Tibial artery (tissue), 4 donors: ENCODE data around the gene RTF2.

Experiments
- DNase-seq, 2 donors: peaks; one replicate each; pipeline ENCODE4 v3.0.0-alpha.2; 2019
- H3K27ac ChIP-seq, 2 donors: fragments of 200-600 bp; sonication (generic) in 1 of 2; 1 replicate in 1 of 2; 2 replicates in 1 of 2; pipeline ENCODE4 v1.5.1; 2018 to 2019; ENCODE audit warnings: mild to moderate bottlenecking in 1 of 2
- H3K27me3 ChIP-seq, 2 donors: fragments of 200-600 bp; sonication (generic) in 1 of 2; one replicate each; pipeline versions ENCODE4 v1.5.1 to v1.6.0; 2016 to 2019
- H3K36me3 ChIP-seq, 3 donors: fragments of 200-600 bp; sonication (generic) in 2 of 3; one replicate each; pipeline ENCODE4 v1.5.1; 2016 to 2019; ENCODE audit warnings: mild to moderate bottlenecking in 2 of 3
- H3K4me1 ChIP-seq, 4 donors: fragments of 200-600 bp; sonication (generic) in 2 of 4; 1 replicate in 3 of 4; 2 replicates in 1 of 4; pipeline ENCODE4 v1.5.1; 2016 to 2019
- H3K4me3 ChIP-seq, 2 donors: fragments of 200-600 bp; sonication (generic) in 1 of 2; 1 replicate in 1 of 2; 2 replicates in 1 of 2; pipeline ENCODE4 v1.5.1; 2018 to 2019; ENCODE audit warnings: mild to moderate bottlenecking in 2 of 2
- H3K9me3 ChIP-seq, 3 donors: fragments of 200-600 bp; sonication (generic) in 1 of 3; one replicate each; pipeline ENCODE4 v1.5.1; 2016 to 2019
- CTCF ChIP-seq, 2 experiments: fragments of 200-600 bp in 1 of 2; fragments of 450-650 bp in 1 of 2; IDR thresholded peaks; one replicate each; pipeline ENCODE4 v1.5.1; 2017 to 2019; ENCODE audit warnings: antibody characterized with exemption in 2 of 2, mild to moderate bottlenecking in 1 of 2, moderate library complexity in 1 of 2
- intact Hi-C: fragments of 100-400 bp; cut with DNase I; formaldehyde crosslinking; loops from one replicate; pipeline ENCODE4 v1.15.0; 2023; ENCODE audit warnings: low total_unique reads

Gene RTF2

GRCh38 chr20:56488566-56488965, 20.1 kb downstream of the RTF2 start:
- no peak overlapping the region for H3K27ac ChIP-seq
- H3K9me3 ChIP-seq, result no peaks in the 10 kb centered on the region
- H3K27me3 ChIP-seq, result no peaks in the 10 kb centered on the region
- DNase-seq, result no peak
- H3K4me1 ChIP-seq, result peaks cover 0 to 3% (median 0%) of the 10 kb centered on the region in 4 donors
- TF ChIP-seq CTCF (IDR thresholded peaks at IDR 0.05), result no peak
- H3K4me3 ChIP-seq, result no peak overlapping the region
- intact Hi-C loops, result no loop called here
- H3K36me3 ChIP-seq, result peaks cover 21 to 94% (median 44%) of the 10 kb centered on the region in 3 donors

GRCh38 chr20:56501116-56501515, 32.7 kb downstream of the RTF2 start:
- no peak for TF ChIP-seq CTCF (IDR thresholded peaks at IDR 0.05)
- Histone ChIP-seq H3K4me3 (no peak overlapping the region), H3K27ac (no peak overlapping the region), H3K36me3 (peaks cover 0 to 29% (median 28%) of the 10 kb centered on the region in 3 donors), H3K27me3 (no peaks in the 10 kb centered on the region), H3K9me3 (no peaks in the 10 kb centered on the region), H3K4me1 (no peaks in the 10 kb centered on the region)
- DNase-seq, result no peak
- intact Hi-C loops, result no loop called here

- no peaks in the 10 kb centered on the region for H3K27me3 ChIP-seq
- no peak overlapping the region for H3K4me3 ChIP-seq
- no peak for DNase-seq
- no peak overlapping the region for H3K27ac ChIP-seq
- intact Hi-C loops, result no loop called here
- TF ChIP-seq CTCF (IDR thresholded peaks at IDR 0.05), result no peak
- H3K4me1 ChIP-seq, result no peaks in the 10 kb centered on the region
- no peaks in the 10 kb centered on the region for H3K9me3 ChIP-seq
- H3K36me3 ChIP-seq, result peaks cover 0 to 22% (median 15%) of the 10 kb centered on the region in 3 donors
These were observed 35.5 kb downstream of the RTF2 start for GRCh38 chr20:56503916-56504315.

- Histone ChIP-seq H3K27ac (no peak overlapping the region), H3K4me1 (no peaks in the 10 kb centered on the region), H3K9me3 (no peaks in the 10 kb centered on the region), H3K36me3 (peaks cover 0 to 22% (median 15%) of the 10 kb centered on the region in 3 donors), H3K4me3 (no peak overlapping the region), H3K27me3 (no peaks in the 10 kb centered on the region)
- DNase-seq, result no peak
- intact Hi-C loops, result no loop called here
- no peak for TF ChIP-seq CTCF (IDR thresholded peaks at IDR 0.05)
These were observed 36.1 kb downstream of the RTF2 start for GRCh38 chr20:56504373-56505005.

GRCh38 chr20:56506103-56506502, 37.7 kb downstream of the RTF2 start:
- Histone ChIP-seq H3K27me3 (no peaks in the 10 kb centered on the region), H3K36me3 (peaks cover 0 to 17% (median 8%) of the 10 kb centered on the region in 3 donors), H3K4me1 (no peaks in the 10 kb centered on the region), H3K27ac (no peak overlapping the region), H3K4me3 (no peak overlapping the region), H3K9me3 (no peaks in the 10 kb centered on the region)
- intact Hi-C loops, result no loop called here
- no peak for TF ChIP-seq CTCF (IDR thresholded peaks at IDR 0.05)
- DNase-seq, result no peak
